MCF 10A (cell line): ENCODE measurements around the gene GOLGA2. TPM values are rescaled to one million over a fixed set of nuclear protein-coding genes. Genes with fewer than 3 reads are reported as not detected.

Experiments used
- BruUV-seq: library from RNA; stranded (reverse); fragments of 400-500 nt; replicated peaks from 2 replicates; lab custom pipeline; 2021; lab: Mats Ljungman, UMichigan
- CTCF ChIA-PET: fragments of 300-600 bp; sonication (Branson Sonifier 250); formaldehyde crosslinking; extraction: SDS; loops from one replicate; lab custom pipeline; 2021; ENCODE audit warnings: antibody characterized with exemption, inconsistent platforms; lab: Yijun Ruan, JAX
- POLR2A ChIA-PET: fragments of 300-600, 350-650 bp; sonication (Branson Sonifier 250); formaldehyde crosslinking; extraction: SDS; loops from one replicate; lab custom pipeline; 2020; ENCODE audit warnings: antibody characterized with exemption, inconsistent platforms; lab: Yijun Ruan, JAX
- DNase-seq: peaks from one replicate; pipeline ENCODE4 v3.0.0-alpha.2; 2018; ENCODE audit not compliant: unreplicated experiment
- H3K27ac Mint-ChIP-seq: one replicate; pipeline ENCODE4 v1.8.0; 2022; ENCODE audit warnings: mild to moderate bottlenecking, low read depth, mixed read lengths; ENCODE audit not compliant: unreplicated experiment
- H3K27me3 Mint-ChIP-seq: one replicate; pipeline ENCODE4 v1.8.0; 2022; ENCODE audit warnings: mixed read lengths; ENCODE audit not compliant: insufficient read depth, unreplicated experiment
- H3K36me3 Mint-ChIP-seq: one replicate; pipeline ENCODE4 v1.8.0; 2022; ENCODE audit warnings: mild to moderate bottlenecking, moderate library complexity, mixed read lengths; ENCODE audit not compliant: insufficient read depth, unreplicated experiment
- H3K4me1 Mint-ChIP-seq: one replicate; pipeline ENCODE4 v1.8.0; 2022; ENCODE audit warnings: mixed read lengths; ENCODE audit not compliant: insufficient read depth, unreplicated experiment
- H3K4me3 Mint-ChIP-seq: one replicate; pipeline ENCODE4 v1.8.0; 2022; ENCODE audit warnings: mild to moderate bottlenecking, moderate library complexity, mixed read lengths; ENCODE audit not compliant: unreplicated experiment
- H3K9me3 Mint-ChIP-seq: one replicate; pipeline ENCODE4 v1.8.0; 2022; ENCODE audit warnings: mixed read lengths; ENCODE audit not compliant: unreplicated experiment
- intact Hi-C: fragments of 100-400 bp; cut with micrococcal nuclease; formaldehyde crosslinking; loops from 2 replicates; pipeline ENCODE4 v1.14.1; 2022
- total RNA-seq: library from RNA; stranded (reverse); gene quantifications from 2 replicates; pipeline ENCODE4 v1.2.3, GENCODE V29; 2022
- TF ChIP-seq, protein P1 (sequence below): fragments of 200-600 bp; IDR thresholded peaks from one replicate; pipeline ENCODE4 v1.8.0; 2022; ENCODE audit warnings: antibody characterized with exemption, mild to moderate bottlenecking; ENCODE audit not compliant: unreplicated experiment

Gene GOLGA2
- total RNA-seq, 1 experiment from 2014 or later, result 124 TPM

DNA sequence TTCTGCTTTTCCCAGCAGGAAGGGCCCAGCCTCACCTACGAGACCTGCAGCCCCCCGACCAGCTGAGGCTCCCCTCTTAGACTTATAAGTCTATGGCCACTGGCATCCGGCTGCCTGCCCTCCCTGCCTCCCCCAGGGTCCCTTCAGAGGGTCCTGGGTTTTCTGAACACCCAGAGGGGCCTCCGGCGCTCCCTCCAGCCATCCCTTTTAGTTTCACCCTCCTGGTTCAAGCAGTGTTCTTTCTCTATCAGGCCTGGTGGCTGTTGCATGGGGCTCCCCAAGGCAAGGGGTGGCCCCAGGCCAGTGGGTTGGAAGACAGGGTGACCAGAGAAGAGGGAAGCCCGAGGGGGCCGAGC is 21.8 kb downstream of the GOLGA2 start:
- DNase-seq, result no peak
- H3K9me3 Mint-ChIP-seq, result no peaks in the 10 kb centered on the region
- no TSS peak for BruUV-seq
- POLR2A ChIA-PET, result no interaction called here
- H3K36me3 Mint-ChIP-seq, result peaks cover 31% of the 10 kb centered on the region
- H3K27me3 Mint-ChIP-seq, result no peaks in the 10 kb centered on the region
- peaks cover 17% of the 10 kb centered on the region for H3K4me1 Mint-ChIP-seq
- no peak overlapping the region for H3K4me3 Mint-ChIP-seq
- CTCF ChIA-PET, result interaction anchor here (0.6 to 2.2 kb wide), 3 partner anchors 14 to 130 kb away, joined by 3 to 9 read pairs (median 4); no protein-coding TSS in a partner anchor
- TF ChIP-seq, protein P1, sequence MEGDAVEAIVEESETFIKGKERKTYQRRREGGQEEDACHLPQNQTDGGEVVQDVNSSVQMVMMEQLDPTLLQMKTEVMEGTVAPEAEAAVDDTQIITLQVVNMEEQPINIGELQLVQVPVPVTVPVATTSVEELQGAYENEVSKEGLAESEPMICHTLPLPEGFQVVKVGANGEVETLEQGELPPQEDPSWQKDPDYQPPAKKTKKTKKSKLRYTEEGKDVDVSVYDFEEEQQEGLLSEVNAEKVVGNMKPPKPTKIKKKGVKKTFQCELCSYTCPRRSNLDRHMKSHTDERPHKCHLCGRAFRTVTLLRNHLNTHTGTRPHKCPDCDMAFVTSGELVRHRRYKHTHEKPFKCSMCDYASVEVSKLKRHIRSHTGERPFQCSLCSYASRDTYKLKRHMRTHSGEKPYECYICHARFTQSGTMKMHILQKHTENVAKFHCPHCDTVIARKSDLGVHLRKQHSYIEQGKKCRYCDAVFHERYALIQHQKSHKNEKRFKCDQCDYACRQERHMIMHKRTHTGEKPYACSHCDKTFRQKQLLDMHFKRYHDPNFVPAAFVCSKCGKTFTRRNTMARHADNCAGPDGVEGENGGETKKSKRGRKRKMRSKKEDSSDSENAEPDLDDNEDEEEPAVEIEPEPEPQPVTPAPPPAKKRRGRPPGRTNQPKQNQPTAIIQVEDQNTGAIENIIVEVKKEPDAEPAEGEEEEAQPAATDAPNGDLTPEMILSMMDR, result no peak
- H3K27ac Mint-ChIP-seq, result no peak overlapping the region
- intact Hi-C loops, result no loop called here

DNA sequence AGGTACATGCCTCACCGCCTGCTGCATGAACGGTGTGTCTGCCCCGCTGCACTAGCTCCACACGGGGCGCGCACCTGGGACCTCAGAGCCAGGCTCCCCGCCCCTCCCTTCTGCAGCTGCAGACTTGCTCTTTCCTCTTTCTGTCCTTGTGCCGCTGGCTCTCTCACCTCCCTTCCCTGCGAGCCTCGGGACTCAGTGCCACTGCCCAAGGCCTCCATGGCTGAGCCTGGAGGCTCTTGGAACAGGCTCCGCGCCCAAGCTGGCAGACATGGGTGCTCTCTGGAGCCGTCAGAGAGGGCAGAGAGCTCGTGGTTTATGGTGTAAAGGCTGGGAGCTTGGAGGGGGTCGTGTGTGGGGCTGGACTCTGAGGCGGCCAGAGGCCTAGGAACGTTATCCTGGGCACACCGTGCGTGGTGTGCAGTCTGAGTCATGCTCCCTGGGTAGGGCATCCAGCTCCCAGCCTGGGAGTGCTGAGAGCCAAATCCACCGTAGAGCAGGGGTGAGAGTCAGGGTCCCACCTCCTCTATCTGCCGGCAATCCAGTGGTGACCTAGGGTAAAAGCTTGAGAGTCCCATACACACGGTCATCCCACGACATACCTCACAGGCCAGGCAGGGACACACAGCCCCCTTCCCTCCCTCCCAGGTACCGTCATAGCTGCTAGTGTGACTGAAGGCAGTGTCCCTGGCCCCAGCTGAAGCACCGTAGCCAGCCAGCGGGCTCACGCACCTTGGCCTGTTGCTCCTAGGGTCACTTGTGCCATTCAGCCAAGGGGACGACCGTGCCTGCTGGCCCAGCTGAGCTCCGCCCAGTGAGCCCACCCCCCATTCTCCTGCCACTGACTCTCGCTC is 22.4 kb downstream of the GOLGA2 start:
- intact Hi-C loops, result no loop called here
- Mint-ChIP-seq H3K4me3 (no peak overlapping the region), H3K27me3 (no peaks in the 10 kb centered on the region), H3K36me3 (peaks cover 27% of the 10 kb centered on the region), H3K4me1 (peaks cover 17% of the 10 kb centered on the region), H3K9me3 (no peaks in the 10 kb centered on the region), H3K27ac (no peak overlapping the region)
- ChIA-PET POLR2A (no interaction called here), CTCF (interaction anchor here (0.6 to 1.2 kb wide), 2 partner anchors 35 to 129 kb away, joined by 3 to 4 read pairs; no protein-coding TSS in a partner anchor)
- no peak for DNase-seq
- BruUV-seq, result no TSS peak
- TF ChIP-seq, protein P1, result no peak

DNA sequence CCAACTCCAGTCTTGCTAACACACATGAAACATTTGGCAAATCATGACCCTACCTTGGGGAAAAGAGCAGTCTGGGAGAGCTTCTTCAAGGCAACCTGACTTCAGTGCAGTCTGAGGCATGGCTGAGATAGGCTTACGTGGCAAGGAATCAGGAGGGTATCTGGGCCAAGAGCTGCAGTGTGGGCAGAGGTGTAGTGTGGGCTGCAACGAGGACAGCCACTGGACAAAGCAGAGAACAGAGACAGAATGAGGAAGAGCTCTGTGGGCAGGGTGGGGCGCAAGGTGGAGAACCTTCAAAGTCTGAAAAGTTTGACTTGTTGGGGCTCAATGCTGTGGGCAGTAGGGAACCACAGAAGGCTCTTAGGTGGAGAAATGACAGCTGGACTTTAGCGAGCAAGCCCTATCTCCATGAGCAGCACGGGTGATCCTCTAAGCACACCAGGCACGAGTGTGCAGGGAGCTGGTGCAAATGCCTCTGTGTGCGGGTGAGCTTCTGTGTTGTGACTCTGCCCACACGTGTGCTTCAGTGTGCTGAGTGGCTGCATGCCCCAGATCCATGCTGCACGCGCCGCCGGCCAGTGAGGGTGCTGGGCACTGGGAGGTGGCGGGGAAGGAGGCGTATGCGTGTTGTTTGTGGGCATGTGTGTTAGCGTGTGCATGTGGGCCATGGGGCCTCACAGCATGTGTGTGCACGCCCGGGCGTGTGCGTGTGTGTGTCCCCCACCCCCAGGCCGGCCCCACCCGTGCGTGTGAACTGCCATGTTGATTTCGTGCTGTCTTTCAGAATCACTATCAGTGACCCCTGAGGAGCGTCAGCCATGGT is 23.3 kb downstream of the GOLGA2 start:
- Mint-ChIP-seq H3K9me3 (no peaks in the 10 kb centered on the region), H3K4me3 (no peak overlapping the region), H3K27ac (no peak overlapping the region), H3K27me3 (no peaks in the 10 kb centered on the region), H3K4me1 (peaks cover 17% of the 10 kb centered on the region), H3K36me3 (peaks cover 23% of the 10 kb centered on the region)
- TF ChIP-seq, protein P1, result no peak
- CTCF ChIA-PET, result interaction anchor here (0.6 to 1.2 kb wide), 4 partner anchors 34 to 76 kb away, joined by 3 read pairs; no protein-coding TSS in a partner anchor
- POLR2A ChIA-PET, result no interaction called here
- BruUV-seq, result no TSS peak
- no peak for DNase-seq
- intact Hi-C loops, result no loop called here

DNA sequence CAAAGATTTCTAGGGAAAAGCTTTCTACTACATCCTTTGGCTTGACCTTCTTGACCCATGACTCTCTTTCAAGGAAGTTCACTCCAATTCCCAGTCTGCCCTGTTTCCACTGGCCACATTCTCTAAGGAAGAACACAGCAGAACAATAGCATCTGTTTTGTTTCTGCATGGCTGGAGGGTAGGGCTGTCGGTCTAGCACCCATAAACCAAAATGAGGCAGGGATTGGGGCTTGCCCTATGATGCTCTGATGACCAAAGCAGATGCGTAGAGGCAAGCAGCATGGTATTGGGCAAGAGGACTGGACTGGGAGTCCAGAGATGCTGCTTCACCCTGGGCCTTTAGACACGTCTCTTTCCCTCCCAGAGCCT is 24.1 kb downstream of the GOLGA2 start:
- BruUV-seq, result no TSS peak
- intact Hi-C loops, result no loop called here
- H3K27me3 Mint-ChIP-seq, result no peaks in the 10 kb centered on the region
- TF ChIP-seq, protein P1, result no peak
- no peak overlapping the region for H3K27ac Mint-ChIP-seq
- DNase-seq, result no peak
- H3K4me3 Mint-ChIP-seq, result peak overlapping the region; percentile 73
- H3K4me1 Mint-ChIP-seq, result peaks cover 17% of the 10 kb centered on the region
- peaks cover 15% of the 10 kb centered on the region for H3K36me3 Mint-ChIP-seq
- CTCF ChIA-PET, result interaction anchor here (0.6 to 0.8 kb wide), 3 partner anchors 38 to 77 kb away, joined by 3 read pairs; no protein-coding TSS in a partner anchor
- POLR2A ChIA-PET, result no interaction called here
- H3K9me3 Mint-ChIP-seq, result no peaks in the 10 kb centered on the region
